Lower lobe of right lung (tissue), 2 donors: ENCODE results near the gene SAV1. TPM values are rescaled to one million over a fixed set of nuclear protein-coding genes. Genes with fewer than 3 reads are reported as not detected.

Experiments
- ATAC-seq, 2 donors: fragments of 200-7000 bp; cut with Tn5 transposase; one replicate each; pipeline ENCODE4 v1.9.1; 2020 to 2022; ENCODE audit warnings: mild to moderate bottlenecking in 2 of 2, moderate library complexity in 2 of 2
- DNase-seq: peaks from one replicate; pipeline ENCODE4 v3.0.0-alpha.2; 2020
- H3K27ac ChIP-seq: fragments of 200-600 bp; one replicate; pipeline ENCODE4 v1.8.0; 2022
- H3K27me3 ChIP-seq: fragments of 200-600 bp; one replicate; pipeline ENCODE4 v1.8.0; 2022; ENCODE audit warnings: low read depth
- H3K36me3 ChIP-seq: fragments of 200-600 bp; one replicate; pipeline ENCODE4 v1.8.0; 2022; ENCODE audit warnings: mild to moderate bottlenecking
- H3K4me1 ChIP-seq: fragments of 200-600 bp; one replicate; pipeline ENCODE4 v1.8.0; 2022
- H3K4me3 ChIP-seq: fragments of 200-600 bp; one replicate; pipeline ENCODE4 v1.8.0; 2022; ENCODE audit warnings: mild to moderate bottlenecking
- H3K9me3 ChIP-seq: fragments of 200-600 bp; one replicate; pipeline ENCODE4 v1.8.0; 2022
- CTCF ChIP-seq: fragments of 200-600 bp; IDR thresholded peaks from one replicate; pipeline ENCODE4 v1.8.0; 2022; ENCODE audit warnings: antibody characterized with exemption, mild to moderate bottlenecking
- intact Hi-C: fragments of 100-400 bp; cut with DNase I; formaldehyde crosslinking; loops from one replicate; pipeline ENCODE4 v1.11.0; 2022
- total RNA-seq: library from RNA; stranded (reverse); fragmentation: NEBNext Ultra II Directional; extraction: Animal tissue kit (Norgen Biotek cat#: 25700); gene quantifications from one replicate; pipeline ENCODE4 v1.2.1, GENCODE V29; 2021
- donor health status: DM: no; HTN: yes; CAD: no; lungs with severe emphysema.

SAV1 gene
- total RNA-seq, 1 donor from 2014 or later, result 39.3 TPM

GRCh38 chr14:50659327-50659974 lies 8.7 kb downstream of the SAV1 start:
- no peak for TF ChIP-seq CTCF
- Histone ChIP-seq H3K27ac (no peak overlapping the region), H3K27me3 (no peaks in the 10 kb centered on the region), H3K36me3 (peaks cover under 1% of the 10 kb centered on the region), H3K4me3 (no peak overlapping the region), H3K9me3 (no peaks in the 10 kb centered on the region), H3K4me1 (peaks cover 47% of the 10 kb centered on the region)
- DNase-seq, result no peak
- peak in 1 of 2 donors; percentile 40 for ATAC-seq
- intact Hi-C loops, result no loop called here

GRCh38 chr14:50658203-50658602 lies 9.9 kb downstream of the SAV1 start:
- Histone ChIP-seq H3K27me3 (no peaks in the 10 kb centered on the region), H3K36me3 (no peaks in the 10 kb centered on the region), H3K4me3 (peak overlapping the region; percentile 17), H3K9me3 (no peaks in the 10 kb centered on the region), H3K27ac (peak overlapping the region; percentile 42), H3K4me1 (peaks cover 38% of the 10 kb centered on the region)
- ATAC-seq, result no peak
- intact Hi-C loops, result no loop called here
- no peak for DNase-seq
- TF ChIP-seq CTCF, result no peak

- DNase-seq, result no peak
- no peaks in the 10 kb centered on the region for H3K36me3 ChIP-seq
- H3K4me1 ChIP-seq, result peaks cover 38% of the 10 kb centered on the region
- intact Hi-C loops, result no loop called here
- H3K4me3 ChIP-seq, result peak overlapping the region; percentile 17
- ATAC-seq, result no peak
- H3K27ac ChIP-seq, result peak overlapping the region; percentile 42
- no peaks in the 10 kb centered on the region for H3K9me3 ChIP-seq
- no peak for TF ChIP-seq CTCF
- no peaks in the 10 kb centered on the region for H3K27me3 ChIP-seq
Measured at GRCh38 chr14:50657753-50658152, 10.4 kb downstream of the SAV1 start.

- Histone ChIP-seq H3K27me3 (no peaks in the 10 kb centered on the region), H3K27ac (no peak overlapping the region), H3K4me1 (peaks cover 38% of the 10 kb centered on the region), H3K9me3 (no peaks in the 10 kb centered on the region), H3K4me3 (no peak overlapping the region), H3K36me3 (no peaks in the 10 kb centered on the region)
- no peak for TF ChIP-seq CTCF
- intact Hi-C loops, result no loop called here
- DNase-seq, result no peak
- no peak for ATAC-seq
Measured at GRCh38 chr14:50656776-50657175, 11.3 kb downstream of the SAV1 start.

GRCh38 chr14:50649691-50650090 lies 18.4 kb downstream of the SAV1 start:
- Histone ChIP-seq H3K27ac (no peak overlapping the region), H3K4me1 (no peaks in the 10 kb centered on the region)
- intact Hi-C loops, result no loop called here

More at GRCh38 chr14:50649691-50650090, 18.4 kb downstream of the SAV1 start:
- Histone ChIP-seq H3K9me3 (no peaks in the 10 kb centered on the region), H3K27me3 (no peaks in the 10 kb centered on the region), H3K36me3 (no peaks in the 10 kb centered on the region), H3K4me3 (no peak overlapping the region)
- TF ChIP-seq CTCF, result no peak
- ATAC-seq, result no peak
- no peak for DNase-seq
